Retinal pigment epithelial cell (primary cell): Measurements from ENCODE around the gene DERA.
A peak's percentile ranks its signal among the peaks of the same experiment; 100 is the strongest.
"Not testable (repeated sequence)": the region's sequence is repeated elsewhere in the genome, so short reads cannot be mapped to it uniquely, and the experiment has no call there.

Experiments used
- DNase-seq: peaks from one replicate; pipeline ENCODE4 v3.0.0-alpha.2; 2010; ENCODE audit warnings: low read depth
- H3K4me3 ChIP-seq: 2 replicates; pipeline ENCODE4 v1.5.1; 2011; ENCODE audit warnings: mild to moderate bottlenecking, low read length, control low read depth, moderate library complexity
- CTCF ChIP-seq: conservative IDR thresholded peaks from 2 replicates; pipeline ENCODE4 v1.5.1; 2011; ENCODE audit warnings: low read depth, low read length, control low read depth, inconsistent platforms

DERA gene

GRCh38 chr12:15910864-15911721, at the start of gene DERA:
Gene DERA (plus strand): TSS chr12:15911332. CDS start chr12:15911384, 52 bp downstream.
- TF ChIP-seq CTCF = no peak
- DNase-seq = no peak
- H3K4me3 ChIP-seq = peak within 1 kb of the TSS; percentile 73

DNA sequence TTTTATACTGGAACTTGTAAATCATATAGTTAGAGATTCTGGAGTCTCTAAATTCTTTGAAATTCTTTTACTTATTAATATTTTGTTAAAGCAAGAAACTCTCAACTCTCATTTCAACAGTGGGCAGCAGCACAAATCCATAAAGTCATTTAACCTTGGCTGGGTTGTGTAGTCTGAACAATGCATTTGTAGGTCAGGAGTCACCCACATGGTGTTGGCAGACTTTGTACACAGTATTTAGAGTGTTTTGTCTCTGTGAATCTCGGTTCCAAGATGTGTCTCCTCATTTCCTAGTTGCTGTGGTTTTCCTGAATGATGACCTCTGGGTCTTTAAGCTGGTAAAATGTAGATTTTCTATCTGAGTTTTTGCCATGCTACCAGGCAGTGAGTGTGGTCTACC, 49.7 kb upstream of the DERA start:
- DNase-seq = no peak
- no peak overlapping the region for H3K4me3 ChIP-seq
- no peak for TF ChIP-seq CTCF

DNA sequence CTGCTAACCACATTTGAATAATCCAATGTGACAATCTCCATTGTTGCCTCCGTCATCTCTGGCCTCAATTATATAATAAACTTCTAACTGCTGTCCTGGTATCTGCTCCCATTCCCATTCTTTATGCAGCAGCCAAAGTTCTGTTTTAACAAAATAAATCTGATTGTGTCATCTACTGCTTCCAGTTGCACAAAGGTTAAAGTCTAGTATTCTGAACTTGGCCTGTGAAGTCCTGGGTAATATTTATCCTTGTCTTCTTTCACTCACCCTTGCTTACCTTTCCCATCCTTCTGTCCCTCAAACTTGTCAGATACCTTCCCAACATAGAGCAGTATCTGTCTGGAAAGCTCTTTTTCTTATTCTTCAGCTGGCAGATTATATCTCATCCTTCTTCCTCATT, 48.3 kb upstream of the DERA start:
- no peak for TF ChIP-seq CTCF
- H3K4me3 ChIP-seq = no peak overlapping the region
- no peak for DNase-seq

GRCh38 chr12:15863372-15863771, 47.8 kb upstream of the DERA start:
- peak; percentile 75 for DNase-seq
- no peak for TF ChIP-seq CTCF
- H3K4me3 ChIP-seq = no peak overlapping the region

GRCh38 chr12:15863984-15864383, 47.1 kb upstream of the DERA start:
- H3K4me3 ChIP-seq = no peak overlapping the region
- no peak for DNase-seq

GRCh38 chr12:15868186-15868585, 42.9 kb upstream of the DERA start:
- TF ChIP-seq CTCF = no peak
- no peak for DNase-seq
- no peak overlapping the region for H3K4me3 ChIP-seq

More at GRCh38 chr12:15863984-15864383, 47.1 kb upstream of the DERA start:
- no peak for TF ChIP-seq CTCF

- no peak overlapping the region for H3K4me3 ChIP-seq
- no peak for TF ChIP-seq CTCF
- no peak for DNase-seq
Measured at GRCh38 chr12:15873556-15873955, 37.6 kb upstream of the DERA start.

DNA sequence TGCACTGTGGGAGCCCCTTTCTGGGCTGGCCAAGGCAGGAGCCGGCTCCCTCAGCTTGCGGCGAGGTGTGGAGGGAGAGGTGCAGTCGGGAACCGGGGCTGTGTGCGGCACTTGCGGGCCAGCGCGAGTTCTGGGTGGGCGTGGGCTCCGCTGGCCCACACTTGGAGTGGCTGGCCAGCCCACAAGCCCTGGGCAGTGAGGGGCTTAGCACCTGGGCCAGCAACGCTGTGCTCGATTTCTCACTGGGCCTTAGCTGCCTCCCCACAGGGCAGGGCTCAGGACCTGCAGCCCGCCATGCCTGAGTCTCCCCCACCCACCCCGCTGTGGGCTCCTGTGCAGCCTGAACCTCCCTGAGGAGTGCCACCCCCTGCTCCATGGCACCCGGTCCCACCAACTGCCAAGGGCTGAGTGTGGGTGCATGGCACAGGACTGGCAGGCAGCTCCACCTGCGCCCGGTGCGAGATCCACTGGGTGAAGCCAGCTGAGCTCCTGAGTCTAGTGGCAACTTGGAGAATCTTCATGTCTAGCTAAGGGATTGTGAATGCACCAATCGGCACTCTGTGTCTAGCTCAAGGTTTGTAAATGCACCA, 36.5 kb upstream of the DERA start:
- not testable (repeated sequence) for DNase-seq, H3K4me3 ChIP-seq
